ENCODE measurements around the gene SCD5.

SCD5 gene

GRCh38 chr4:82630079-82630478 lies 168.5 kb downstream of the SCD5 start:
- no peak for DNase-seq (ENCODE audit: low read depth in 2 of 2)

DNA sequence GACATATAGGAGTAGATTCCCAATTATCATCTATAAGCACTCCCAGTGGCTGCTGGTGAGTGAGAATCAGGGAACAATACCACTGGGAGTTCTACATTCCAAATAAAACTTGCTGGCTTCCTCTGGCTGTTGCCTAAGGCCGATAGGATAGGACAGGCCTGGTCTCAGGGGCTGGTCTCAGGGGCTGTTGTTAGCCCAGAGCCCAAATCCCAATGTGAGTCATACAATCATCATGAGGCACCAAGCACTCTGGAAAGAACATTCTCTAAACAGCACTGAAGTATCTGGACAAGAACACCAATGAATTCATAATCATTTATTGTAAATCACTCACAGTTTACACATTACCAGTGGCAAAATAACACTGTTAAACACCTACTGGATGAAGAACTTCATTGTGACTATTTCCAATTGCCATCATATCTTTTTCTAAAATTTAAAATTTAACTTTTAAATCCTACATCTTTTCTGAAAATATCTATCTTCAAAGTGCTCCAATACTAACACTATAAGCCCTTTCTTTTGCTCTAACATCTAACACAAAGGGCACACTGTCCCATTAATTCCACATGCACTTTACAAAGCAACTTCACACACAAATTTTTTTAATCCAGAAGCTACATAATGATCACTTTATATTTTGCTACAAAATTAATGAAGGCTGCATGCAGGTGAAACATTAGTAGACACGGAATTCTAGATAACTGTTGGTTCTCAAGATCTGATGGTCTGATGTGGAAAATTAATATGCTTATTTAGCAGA lies 169.2 kb downstream of the SCD5 start:
- DNase-seq (ENCODE audit: low read depth in 2 of 2) = no peak

- DNase-seq (ENCODE audit: low read depth in 2 of 2) = no peak
Observed at GRCh38 chr4:82626251-82626868, 172.2 kb downstream of the SCD5 start.

GRCh38 chr4:82624819-82625218 lies 173.8 kb downstream of the SCD5 start:
- no peak for DNase-seq (ENCODE audit: low read depth in 2 of 2)

- no peak for DNase-seq (ENCODE audit: low read depth in 2 of 2)
Observed at GRCh38 chr4:82623121-82623683, 175.4 kb downstream of the SCD5 start.

DNA sequence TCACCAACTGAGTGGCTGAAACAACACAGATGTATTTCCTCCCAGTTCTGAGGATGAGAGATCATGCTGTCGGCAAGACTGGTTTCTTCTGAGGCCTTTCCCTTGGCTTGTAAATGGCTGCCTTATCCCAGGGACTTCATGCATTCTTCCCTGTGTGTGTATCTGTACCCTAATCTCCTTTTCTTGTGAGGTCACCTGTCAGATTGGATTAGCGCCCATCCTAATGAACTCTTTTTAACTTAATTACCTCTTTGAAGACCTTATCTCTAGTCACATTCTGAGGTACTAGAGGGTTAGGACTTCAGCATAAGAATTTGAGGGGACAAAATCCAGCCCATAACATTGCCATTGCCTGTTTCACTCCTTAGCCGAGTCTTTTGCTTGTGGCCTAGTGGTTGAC lies 177.3 kb downstream of the SCD5 start:
- DNase-seq (ENCODE audit: low read depth in 2 of 2) = no peak

DNA sequence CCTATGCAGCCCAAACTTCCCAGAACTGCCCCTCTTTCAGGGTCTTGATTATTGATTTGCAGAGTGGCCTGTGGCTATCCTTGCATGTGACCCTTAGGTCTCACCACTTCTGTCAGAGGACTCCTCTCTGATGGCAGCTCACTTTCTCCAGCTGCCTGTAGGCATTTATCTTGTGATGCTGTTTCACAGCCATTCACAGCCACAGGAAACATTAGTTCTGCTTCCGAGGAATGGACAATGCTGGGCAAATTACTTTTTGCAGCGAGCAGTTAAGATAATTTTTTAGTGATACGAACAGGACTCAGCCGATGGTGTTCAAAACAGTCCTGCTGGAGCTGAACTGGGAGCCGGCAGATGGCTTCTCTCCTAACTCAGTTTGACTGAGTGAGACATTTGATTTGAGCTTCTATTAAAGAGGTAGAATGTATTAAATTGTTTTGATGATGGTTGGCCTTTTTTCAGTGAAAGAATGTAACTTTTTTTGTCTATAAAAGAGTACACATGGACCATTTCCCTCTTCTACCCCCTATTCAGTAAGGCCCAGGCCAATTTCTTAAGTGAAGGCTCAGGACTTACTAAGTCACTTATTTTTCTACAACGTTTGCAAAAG lies 178.4 kb downstream of the SCD5 start:
- no peak for DNase-seq (ENCODE audit: low read depth in 2 of 2)

- no peak for DNase-seq (ENCODE audit: low read depth in 2 of 2)
Observed at GRCh38 chr4:82618103-82618720, 180.4 kb downstream of the SCD5 start.

- no peak for DNase-seq (ENCODE audit: low read depth in 2 of 2)
Observed at GRCh38 chr4:82614838-82615449, 183.7 kb downstream of the SCD5 start.

GRCh38 chr4:82613121-82613520 lies 185.5 kb downstream of the SCD5 start:
- no peak for DNase-seq (ENCODE audit: low read depth in 2 of 2)

- no peak for DNase-seq (ENCODE audit: low read depth in 2 of 2)
Observed at GRCh38 chr4:82611982-82612381, 186.6 kb downstream of the SCD5 start.

- no peak for DNase-seq (ENCODE audit: low read depth in 2 of 2)
Observed at GRCh38 chr4:82611527-82611926, 187.1 kb downstream of the SCD5 start.

- no peak for DNase-seq (ENCODE audit: low read depth in 2 of 2)
Observed at GRCh38 chr4:82610041-82610440, 188.6 kb downstream of the SCD5 start.

- no peak for DNase-seq (ENCODE audit: low read depth in 2 of 2)
Observed at GRCh38 chr4:82606622-82607021, 192.0 kb downstream of the SCD5 start.

DNA sequence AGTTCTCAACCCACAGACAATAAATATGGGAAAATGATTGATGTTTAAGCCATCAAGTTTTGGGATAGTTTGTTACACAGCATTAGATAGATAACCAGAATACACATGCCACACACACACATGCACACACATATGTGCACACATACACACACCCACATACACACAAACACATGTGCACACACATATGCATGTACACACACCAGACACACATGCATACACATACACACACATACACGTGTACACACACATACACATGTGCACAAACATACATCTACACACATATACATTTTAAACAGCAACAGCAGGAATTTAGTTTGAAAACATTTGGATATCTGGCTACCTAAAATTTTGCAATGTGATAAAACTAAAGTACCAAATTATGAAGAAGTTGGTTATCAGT lies 194.1 kb downstream of the SCD5 start:
- no peak for DNase-seq (ENCODE audit: low read depth in 2 of 2)

DNA sequence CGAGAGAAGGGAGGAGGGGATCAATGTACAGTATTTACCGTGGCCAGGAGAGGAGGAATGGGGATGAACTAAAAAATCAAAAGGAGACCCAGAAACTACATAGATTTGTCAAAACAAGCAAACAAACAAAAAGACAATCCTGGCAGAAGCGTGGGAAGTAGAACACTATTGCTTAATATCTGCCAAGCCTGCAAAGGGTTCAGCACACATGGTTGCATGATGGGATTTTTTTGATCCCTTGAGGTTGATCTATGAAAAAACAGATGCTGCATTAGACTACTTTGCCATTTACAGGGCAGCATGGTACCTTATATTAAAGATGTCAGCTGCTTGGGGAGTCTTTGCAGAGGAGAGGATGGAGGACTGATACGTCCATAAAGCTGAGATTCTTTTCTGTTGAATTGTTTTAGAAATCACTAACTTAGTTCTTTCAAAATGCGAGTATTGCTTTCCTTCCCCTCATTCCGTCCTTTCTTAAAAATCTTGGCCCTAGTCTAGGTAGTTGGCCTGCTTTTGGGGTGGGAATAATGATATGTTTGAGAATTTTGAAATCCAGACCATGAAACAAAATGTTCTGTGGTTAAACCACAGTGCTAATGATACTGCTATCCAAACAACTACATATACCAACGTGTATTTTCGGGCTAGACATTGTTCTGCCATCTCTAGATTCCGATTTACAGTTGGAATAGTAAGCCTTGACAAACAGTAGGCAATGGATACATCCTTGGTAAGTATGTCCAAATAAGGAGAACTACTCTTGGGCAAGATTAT lies 197.2 kb downstream of the SCD5 start:
- DNase-seq (ENCODE audit: low read depth in 2 of 2) = no peak

DNA sequence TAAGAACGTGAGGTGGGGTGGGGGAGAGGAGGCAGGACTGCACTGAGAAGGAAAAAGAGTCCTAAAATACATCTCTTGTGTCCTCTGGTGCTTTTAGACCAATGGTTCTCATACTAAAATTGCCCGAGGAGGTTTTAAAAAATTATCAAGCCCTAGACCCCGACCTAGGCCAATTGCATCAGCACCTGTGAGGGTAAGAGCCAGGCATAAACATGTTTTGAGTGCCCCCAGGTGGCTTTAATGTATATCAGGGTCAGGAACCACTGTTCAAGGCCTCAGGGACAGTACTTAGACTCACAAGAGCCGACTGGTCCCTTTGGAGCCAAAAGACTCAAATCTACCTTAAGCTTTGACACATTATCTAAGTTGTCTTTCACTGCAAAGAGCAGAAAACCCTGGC lies 199.3 kb downstream of the SCD5 start:
- DNase-seq (ENCODE audit: low read depth in 2 of 2) = no peak

GRCh38 chr4:82594456-82594855 lies 204.1 kb downstream of the SCD5 start:
- DNase-seq (ENCODE audit: low read depth in 2 of 2) = no peak

DNA sequence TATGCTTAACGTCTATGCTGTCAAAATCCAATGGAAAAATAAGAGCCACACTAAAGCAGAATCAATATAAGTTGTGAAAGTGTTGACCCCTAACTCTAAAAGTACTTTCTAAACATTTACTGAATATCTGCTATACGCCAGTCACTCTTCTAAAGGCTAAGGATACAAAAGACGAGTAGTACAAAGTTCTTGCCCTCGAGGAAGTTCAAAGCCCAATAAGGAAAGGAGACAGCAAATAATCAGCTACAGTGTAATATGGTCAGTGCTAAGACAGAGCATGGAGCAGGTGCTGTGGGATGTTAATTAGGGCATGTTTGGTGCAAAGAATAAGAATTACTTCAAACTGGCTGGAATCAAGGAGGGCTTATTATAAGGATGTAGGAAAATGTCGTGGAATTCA lies 205.2 kb downstream of the SCD5 start:
- DNase-seq (ENCODE audit: low read depth in 2 of 2) = no peak

DNA sequence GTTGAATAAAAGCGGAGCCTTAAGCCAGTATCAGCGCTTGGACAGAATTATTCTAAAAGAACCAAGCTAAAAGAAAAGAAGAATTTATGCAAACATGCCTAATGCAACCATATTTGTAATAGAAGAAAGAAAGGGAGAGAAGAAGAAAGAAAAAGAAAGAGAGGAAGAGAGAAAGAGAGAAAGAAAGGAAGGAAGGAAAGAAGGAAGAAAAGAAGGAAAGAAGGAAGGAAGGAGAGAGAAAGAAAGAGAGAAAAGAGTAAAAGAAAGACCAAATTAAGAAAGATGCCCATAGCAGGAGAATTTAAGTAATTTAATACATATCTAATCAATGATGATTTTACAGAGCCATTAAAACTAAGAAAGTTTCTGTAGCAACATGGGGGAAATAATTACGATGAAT lies 206.0 kb downstream of the SCD5 start:
- DNase-seq (ENCODE audit: low read depth in 2 of 2) = no peak

DNA sequence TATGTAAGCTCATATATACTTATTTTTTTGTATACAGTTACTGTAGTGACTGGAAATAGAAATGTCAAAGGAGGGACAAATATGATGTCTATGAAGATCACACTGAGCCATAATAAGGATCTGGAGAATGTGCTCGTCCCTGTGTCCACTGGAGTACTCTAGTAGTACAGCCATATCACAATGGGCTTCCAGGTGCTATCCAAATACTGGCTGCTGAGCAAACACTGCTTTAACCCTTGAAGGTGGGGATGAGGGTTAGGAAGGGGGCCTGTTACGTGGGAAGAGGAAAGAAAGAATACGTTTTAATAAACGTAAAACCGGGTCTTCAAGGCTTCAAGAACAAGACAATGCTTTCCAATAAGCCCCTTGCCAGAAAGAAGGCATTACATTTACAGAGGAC lies 207.0 kb downstream of the SCD5 start:
- no peak for DNase-seq (ENCODE audit: low read depth in 2 of 2)
